ENCODE data around the gene DCP1A. TPM values are rescaled to one million over a fixed set of nuclear protein-coding genes. Genes with fewer than 3 reads are reported as not detected.

DCP1A gene
- total and polyA plus RNA-seq, 2 donors (not counting 3 experiments of a cell fraction or from before 2014, with no cell fraction given), result 32.3 to 38.0 TPM

DNA sequence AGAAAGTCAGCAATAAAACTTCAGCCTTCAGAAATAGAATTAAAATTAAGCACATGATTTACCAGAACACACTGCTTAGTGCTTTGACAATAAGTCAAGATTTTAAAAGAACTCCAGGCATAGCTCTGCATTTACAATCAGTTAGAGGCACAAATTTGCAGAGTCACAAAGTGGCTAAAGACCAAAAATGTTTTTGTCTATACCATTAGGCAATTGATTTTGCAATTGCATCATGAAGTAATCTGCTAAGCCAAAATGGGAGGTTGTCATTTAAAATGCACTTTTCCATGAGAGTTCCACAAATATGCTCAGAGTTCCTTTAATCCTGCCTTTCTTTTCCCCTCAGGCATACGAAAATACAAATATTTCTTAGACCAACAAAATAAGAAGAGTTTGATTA is 10.1 kb upstream of the DCP1A start:
- BruUV-seq (replicated peaks), result no TSS peak
- no peak for FAIRE-seq

DNA sequence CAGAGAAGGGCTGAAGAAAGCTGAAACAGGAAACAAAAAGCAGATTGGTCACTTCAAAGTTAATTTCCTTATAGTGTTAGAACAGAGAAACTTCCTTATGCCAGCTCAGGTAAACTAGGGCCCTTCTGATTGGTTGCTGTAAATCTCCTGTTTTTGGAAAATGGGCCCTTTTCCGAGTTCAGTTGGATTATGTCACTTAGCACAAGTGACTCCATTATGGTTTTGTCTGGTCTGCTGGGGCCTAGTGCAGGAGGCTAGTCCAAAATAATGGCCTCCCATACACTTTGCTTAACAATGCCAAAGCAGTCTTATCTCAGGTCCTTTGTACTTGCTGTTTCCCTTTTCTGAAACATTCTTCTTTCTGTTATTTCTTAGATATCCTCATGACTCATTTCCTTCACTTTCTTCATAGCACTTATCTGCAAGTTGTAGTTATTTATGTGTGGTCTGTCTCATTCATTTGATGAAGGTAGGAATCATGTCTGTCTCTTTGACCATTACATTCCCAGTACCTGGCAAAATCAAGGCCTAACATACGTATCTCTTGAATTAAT is 7.7 kb upstream of the DCP1A start:
- intact Hi-C loops (cut with micrococcal nuclease), result no loop called here
- Histone ChIP-seq H3K4me3 (replicated peaks in 1 of 3; ENCODE audit: insufficient read depth in 1 of 3, low read depth in 1 of 3, low read length in 3 of 3) (no peak overlapping the region), H2AFZ (ENCODE audit: low read depth, low read length) (peak overlapping the region; percentile 22), H3K4me2 (ENCODE audit: insufficient read depth, low read length) (peak overlapping the region; percentile 7), H3K27ac (ENCODE audit: insufficient read depth, low read depth, low read length) (peak overlapping the region; percentile 81), H3K9me3 (replicated peaks; ENCODE audit: control insufficient read depth, insufficient read depth, low read length) (no peaks in the 10 kb centered on the region), H4K20me1 (replicated peaks; ENCODE audit: control insufficient read depth, extremely low read depth, insufficient read depth, low read length) (no peaks in the 10 kb centered on the region), H3K4me1 (ENCODE audit: control insufficient read depth, extremely low read depth, insufficient read depth, low read length) (peaks cover 41% of the 10 kb centered on the region), H3K79me2 (ENCODE audit: control insufficient read depth, insufficient read depth, low read length) (no peaks in the 10 kb centered on the region), H3K9ac (replicated peaks; ENCODE audit: extremely low read depth, insufficient read depth, low read length) (peak overlapping the region; percentile 17), H3K9me1 (replicated peaks; ENCODE audit: control insufficient read depth, extremely low read depth, insufficient read depth, low read length) (no peaks in the 10 kb centered on the region), H3K27me3 (ENCODE audit: control insufficient read depth in 2 of 2, insufficient read depth in 2 of 2, low read length in 2 of 2) (no peaks in the 10 kb centered on the region), H3K36me3 (ENCODE audit: control insufficient read depth in 2 of 2, extremely low read depth in 1 of 2, insufficient read depth in 2 of 2, low read length in 2 of 2) (no peaks in the 10 kb centered on the region)
- TF ChIP-seq POLR2AphosphoS5 (IDR thresholded peaks at IDR 0.05; ENCODE audit: insufficient read depth, low read depth, low read length) (peak; percentile 72), MYC (IDR thresholded peaks at IDR 0.05; ENCODE audit: low read depth, low read length) (no peak), GATA2 (IDR thresholded peaks at IDR 0.05; ENCODE audit: insufficient read depth, insufficient read length, low read depth, low read length) (peak; percentile 92), JUN (IDR thresholded peaks at IDR 0.05; ENCODE audit: borderline replicate concordance, insufficient read depth, insufficient read length, low read depth) (peak; percentile 88), FOS (IDR thresholded peaks at IDR 0.05; ENCODE audit: borderline replicate concordance, insufficient read depth, low read length) (peak; percentile 70)
- TF ChIP-seq, protein P1, sequence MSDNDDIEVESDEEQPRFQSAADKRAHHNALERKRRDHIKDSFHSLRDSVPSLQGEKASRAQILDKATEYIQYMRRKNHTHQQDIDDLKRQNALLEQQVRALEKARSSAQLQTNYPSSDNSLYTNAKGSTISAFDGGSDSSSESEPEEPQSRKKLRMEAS (IDR thresholded peaks at IDR 0.05; ENCODE audit: insufficient read depth, insufficient read length), result no peak
- ChIA-PET POLR2A (no interaction called here), CTCF (no interaction called here)
- BruUV-seq (replicated peaks), result no TSS peak
- dilution Hi-C loops (cut with MboI; ENCODE audit: extremely low pct_ligation_motif_present, low sequenced_read_pairs), result no loop called here
- DNase-seq (ENCODE audit: low read depth, low spot score) (peak; percentile 85), FAIRE-seq (peak; percentile 69)

More for the DNA sequence above, 10.1 kb upstream of the DCP1A start:
- dilution Hi-C loops (cut with MboI; ENCODE audit: extremely low pct_ligation_motif_present, low sequenced_read_pairs) (no loop called here), intact Hi-C loops (cut with micrococcal nuclease) (no loop called here)
- no peaks in the 10 kb centered on the region for H3K27me3 ChIP-seq (ENCODE audit: control insufficient read depth in 2 of 2, insufficient read depth in 2 of 2, low read length in 2 of 2)
- H3K79me2 ChIP-seq (ENCODE audit: control insufficient read depth, insufficient read depth, low read length), result no peaks in the 10 kb centered on the region
- H3K4me2 ChIP-seq (ENCODE audit: insufficient read depth, low read length), result no peak overlapping the region
- TF ChIP-seq POLR2AphosphoS5 (IDR thresholded peaks at IDR 0.05; ENCODE audit: insufficient read depth, low read depth, low read length), result no peak
- no peak for TF ChIP-seq POLR2A (IDR thresholded peaks at IDR 0.05; ENCODE audit: low read depth, low read length)
- no peak for TF ChIP-seq MYC (IDR thresholded peaks at IDR 0.05; ENCODE audit: low read depth, low read length)
- TF ChIP-seq, protein P2, sequence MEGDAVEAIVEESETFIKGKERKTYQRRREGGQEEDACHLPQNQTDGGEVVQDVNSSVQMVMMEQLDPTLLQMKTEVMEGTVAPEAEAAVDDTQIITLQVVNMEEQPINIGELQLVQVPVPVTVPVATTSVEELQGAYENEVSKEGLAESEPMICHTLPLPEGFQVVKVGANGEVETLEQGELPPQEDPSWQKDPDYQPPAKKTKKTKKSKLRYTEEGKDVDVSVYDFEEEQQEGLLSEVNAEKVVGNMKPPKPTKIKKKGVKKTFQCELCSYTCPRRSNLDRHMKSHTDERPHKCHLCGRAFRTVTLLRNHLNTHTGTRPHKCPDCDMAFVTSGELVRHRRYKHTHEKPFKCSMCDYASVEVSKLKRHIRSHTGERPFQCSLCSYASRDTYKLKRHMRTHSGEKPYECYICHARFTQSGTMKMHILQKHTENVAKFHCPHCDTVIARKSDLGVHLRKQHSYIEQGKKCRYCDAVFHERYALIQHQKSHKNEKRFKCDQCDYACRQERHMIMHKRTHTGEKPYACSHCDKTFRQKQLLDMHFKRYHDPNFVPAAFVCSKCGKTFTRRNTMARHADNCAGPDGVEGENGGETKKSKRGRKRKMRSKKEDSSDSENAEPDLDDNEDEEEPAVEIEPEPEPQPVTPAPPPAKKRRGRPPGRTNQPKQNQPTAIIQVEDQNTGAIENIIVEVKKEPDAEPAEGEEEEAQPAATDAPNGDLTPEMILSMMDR (IDR thresholded peaks at IDR 0.05; ENCODE audit: extremely low read depth in 1 of 2, insufficient read depth in 1 of 2, low read depth in 1 of 2, low read length in 2 of 2), result no peak
- no peak for TF ChIP-seq JUN (IDR thresholded peaks at IDR 0.05; ENCODE audit: borderline replicate concordance, insufficient read depth, insufficient read length, low read depth)
- TF ChIP-seq FOS (IDR thresholded peaks at IDR 0.05; ENCODE audit: borderline replicate concordance, insufficient read depth, low read length), result no peak
- TF ChIP-seq GATA2 (IDR thresholded peaks at IDR 0.05; ENCODE audit: insufficient read depth, insufficient read length, low read depth, low read length), result no peak
- no peak overlapping the region for H3K27ac ChIP-seq (ENCODE audit: insufficient read depth, low read depth, low read length)
- H4K20me1 ChIP-seq (replicated peaks; ENCODE audit: control insufficient read depth, extremely low read depth, insufficient read depth, low read length), result no peaks in the 10 kb centered on the region
- H3K9ac ChIP-seq (replicated peaks; ENCODE audit: extremely low read depth, insufficient read depth, low read length), result no peak overlapping the region
- H3K9me3 ChIP-seq (replicated peaks; ENCODE audit: control insufficient read depth, insufficient read depth, low read length), result no peaks in the 10 kb centered on the region
- H3K4me1 ChIP-seq (ENCODE audit: control insufficient read depth, extremely low read depth, insufficient read depth, low read length), result peaks cover 31% of the 10 kb centered on the region
- DNase-seq (ENCODE audit: low read depth, low spot score), result no peak
- no peaks in the 10 kb centered on the region for H3K36me3 ChIP-seq (ENCODE audit: control insufficient read depth in 2 of 2, extremely low read depth in 1 of 2, insufficient read depth in 2 of 2, low read length in 2 of 2)
- ChIA-PET CTCF (no interaction called here), POLR2A (no interaction called here)
- no peak overlapping the region for H3K4me3 ChIP-seq (replicated peaks in 1 of 3; ENCODE audit: insufficient read depth in 1 of 3, low read depth in 1 of 3, low read length in 3 of 3)
- no peaks in the 10 kb centered on the region for H3K9me1 ChIP-seq (replicated peaks; ENCODE audit: control insufficient read depth, extremely low read depth, insufficient read depth, low read length)
- H2AFZ ChIP-seq (ENCODE audit: low read depth, low read length), result no peak overlapping the region

Data from endothelial cell of umbilical vein (primary cell).